HG03135 (cell line): ENCODE measurements around the gene CLNS1A.
"Not testable (repeated sequence)": the region's sequence is repeated elsewhere in the genome, so short reads cannot be mapped to it uniquely, and the experiment has no call there.

Experiments
- ATAC-seq: cut with Tn5 transposase; IDR thresholded peaks from one replicate; pipeline ENCODE4 v1.9.1; 2021; ENCODE audit warnings: mild to moderate bottlenecking, moderate library complexity; ENCODE audit not compliant: unreplicated experiment

The CLNS1A gene, protein sequence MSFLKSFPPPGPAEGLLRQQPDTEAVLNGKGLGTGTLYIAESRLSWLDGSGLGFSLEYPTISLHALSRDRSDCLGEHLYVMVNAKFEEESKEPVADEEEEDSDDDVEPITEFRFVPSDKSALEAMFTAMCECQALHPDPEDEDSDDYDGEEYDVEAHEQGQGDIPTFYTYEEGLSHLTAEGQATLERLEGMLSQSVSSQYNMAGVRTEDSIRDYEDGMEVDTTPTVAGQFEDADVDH

DNA sequence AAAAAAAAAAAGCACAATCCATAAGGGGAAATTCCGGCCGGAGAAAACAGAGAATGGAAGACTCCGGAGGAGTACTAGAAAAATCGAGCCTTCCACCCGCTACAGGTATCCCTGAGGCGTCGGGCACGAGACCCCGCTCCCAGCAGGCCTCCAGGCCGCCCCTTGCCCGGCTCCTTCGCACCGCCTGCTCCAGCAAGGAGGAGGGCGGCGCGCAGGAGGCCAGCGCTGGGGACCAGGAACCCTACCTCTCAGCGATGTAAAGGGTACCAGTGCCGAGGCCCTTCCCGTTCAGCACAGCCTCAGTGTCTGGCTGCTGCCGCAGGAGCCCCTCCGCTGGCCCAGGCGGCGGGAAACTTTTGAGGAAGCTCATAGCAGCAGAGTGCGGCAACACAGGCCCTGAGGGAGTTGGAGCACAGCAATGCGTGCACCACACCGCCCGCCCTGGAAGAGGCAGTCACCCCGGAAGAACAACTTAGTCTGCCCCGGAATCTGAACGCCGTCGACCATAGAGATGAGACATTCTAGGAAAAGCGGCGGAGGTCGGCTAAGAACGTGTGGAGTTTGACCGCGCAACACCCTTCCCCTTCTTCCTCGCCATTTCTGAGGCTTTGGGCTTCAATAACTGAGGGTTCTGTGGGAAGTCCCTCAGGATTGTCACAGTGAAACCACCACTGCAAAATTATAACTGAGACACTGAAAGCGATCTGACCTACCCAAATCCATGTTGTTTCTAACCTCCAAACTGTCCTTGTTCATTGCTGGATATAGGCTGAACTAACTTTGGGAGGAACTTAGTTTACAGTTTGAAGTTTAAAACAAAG, at the start of gene CLNS1A:
Gene CLNS1A, minus strand, starts transcription at position 450 of the 821 bp plus-strand sequence. Its CDS starts 80 bp downstream, at position 370.
- ATAC-seq = peak; percentile 95

DNA sequence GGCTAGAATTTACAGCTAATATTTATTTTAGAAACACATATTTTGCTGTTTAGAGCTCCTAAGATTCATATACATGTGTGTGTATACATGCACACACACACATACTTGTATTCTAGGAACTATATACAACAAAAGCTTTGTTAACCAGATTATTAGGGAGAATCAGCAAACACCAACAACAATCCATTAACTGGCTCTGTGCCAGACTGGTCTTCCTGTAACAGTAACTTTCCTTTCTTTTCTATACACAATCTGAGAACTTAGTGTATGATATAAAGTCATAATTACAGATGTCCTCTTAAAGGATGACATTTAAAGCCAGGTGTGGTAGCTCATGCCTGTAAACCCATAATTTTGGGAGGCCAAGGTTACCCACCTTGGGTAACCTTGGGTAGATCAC, 49.5 kb upstream of the CLNS1A start:
- ATAC-seq = no peak

DNA sequence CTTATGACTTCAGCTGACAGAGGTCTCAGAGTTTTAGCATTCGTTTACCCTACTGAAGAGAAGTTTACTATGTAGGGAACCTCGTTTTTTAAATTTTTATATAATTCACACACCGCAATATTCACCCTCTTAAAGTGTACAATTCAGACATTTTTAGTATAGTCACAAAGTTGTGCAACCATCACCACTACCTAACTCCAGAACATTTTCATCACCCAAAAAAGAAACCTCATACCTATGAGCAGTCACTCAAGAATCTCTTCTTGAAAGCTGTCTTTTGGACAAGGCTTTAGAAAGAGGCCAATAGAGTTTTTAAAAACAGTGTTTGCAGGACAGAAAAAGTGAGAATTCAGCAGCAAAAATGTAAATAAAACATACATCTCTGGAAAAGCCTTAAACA, 39.5 kb upstream of the CLNS1A start:
- ATAC-seq = no peak

DNA sequence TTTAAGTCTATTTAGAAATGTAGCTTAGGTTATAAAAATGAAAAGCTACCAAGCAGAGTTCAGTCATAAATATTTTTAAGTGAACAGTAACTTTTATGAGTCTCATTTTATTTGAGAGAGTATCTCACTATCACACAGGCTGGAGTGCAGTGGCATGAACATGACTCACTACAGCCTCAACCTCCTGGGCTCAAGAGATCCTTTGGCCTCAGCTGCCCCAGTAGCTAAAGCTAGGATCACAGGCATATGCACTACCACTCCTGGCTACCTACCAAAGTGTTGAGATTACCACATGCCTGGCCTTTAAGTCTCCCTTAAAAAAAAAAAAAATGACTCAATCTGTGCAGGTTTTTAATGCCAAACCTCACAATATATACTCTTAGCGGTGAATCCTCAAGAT, 34.7 kb upstream of the CLNS1A start:
- no peak for ATAC-seq

DNA sequence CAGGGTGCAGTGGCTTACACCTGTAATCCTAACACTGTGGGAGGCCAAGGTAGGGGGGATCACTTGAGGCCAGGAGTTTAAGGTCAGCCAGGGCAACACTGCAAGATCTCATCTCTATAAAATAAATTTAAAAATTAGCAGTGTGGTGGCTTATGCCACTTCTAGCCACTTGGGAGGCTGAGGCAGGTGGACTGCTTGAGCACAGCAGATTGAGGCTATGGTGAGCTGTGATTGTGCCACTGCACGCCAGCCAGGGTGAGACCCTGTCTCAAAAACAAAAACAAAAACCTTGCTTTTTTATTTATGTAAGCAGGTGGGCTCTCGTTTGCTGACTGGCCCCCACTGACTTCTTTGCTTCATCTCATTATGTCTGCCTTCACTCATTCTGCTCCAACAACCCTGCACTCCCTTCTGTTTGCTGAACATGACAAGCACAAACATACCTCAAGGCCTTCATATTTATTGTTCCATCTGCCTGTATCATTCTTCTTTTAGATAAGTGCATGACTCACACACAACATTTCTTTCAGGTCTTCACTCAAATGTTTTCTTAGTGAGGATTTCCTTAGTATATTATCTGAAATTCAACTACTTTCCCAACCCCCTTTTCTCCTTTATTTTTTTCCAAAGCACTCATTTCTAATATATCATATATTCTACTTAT, 32.4 kb upstream of the CLNS1A start:
- ATAC-seq = no peak

DNA sequence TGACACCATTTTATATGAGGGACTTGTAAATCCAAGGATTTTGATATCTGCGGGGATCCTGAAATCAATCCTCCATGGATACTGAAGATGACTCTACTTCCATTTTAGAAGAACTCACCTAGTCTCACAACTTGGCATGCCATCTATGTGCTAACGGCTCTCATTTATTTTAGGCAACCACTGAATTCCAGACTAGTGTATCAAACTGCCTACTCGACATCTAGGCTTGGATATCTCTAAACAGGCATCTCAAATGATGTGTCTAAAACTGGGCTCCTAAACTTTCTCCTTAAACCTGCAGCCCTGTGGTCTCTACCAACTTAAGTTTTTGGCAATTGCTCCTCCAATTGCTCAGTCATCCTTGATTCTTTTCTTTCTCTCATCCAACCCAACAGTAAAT, 31.2 kb upstream of the CLNS1A start:
- no peak for ATAC-seq

DNA sequence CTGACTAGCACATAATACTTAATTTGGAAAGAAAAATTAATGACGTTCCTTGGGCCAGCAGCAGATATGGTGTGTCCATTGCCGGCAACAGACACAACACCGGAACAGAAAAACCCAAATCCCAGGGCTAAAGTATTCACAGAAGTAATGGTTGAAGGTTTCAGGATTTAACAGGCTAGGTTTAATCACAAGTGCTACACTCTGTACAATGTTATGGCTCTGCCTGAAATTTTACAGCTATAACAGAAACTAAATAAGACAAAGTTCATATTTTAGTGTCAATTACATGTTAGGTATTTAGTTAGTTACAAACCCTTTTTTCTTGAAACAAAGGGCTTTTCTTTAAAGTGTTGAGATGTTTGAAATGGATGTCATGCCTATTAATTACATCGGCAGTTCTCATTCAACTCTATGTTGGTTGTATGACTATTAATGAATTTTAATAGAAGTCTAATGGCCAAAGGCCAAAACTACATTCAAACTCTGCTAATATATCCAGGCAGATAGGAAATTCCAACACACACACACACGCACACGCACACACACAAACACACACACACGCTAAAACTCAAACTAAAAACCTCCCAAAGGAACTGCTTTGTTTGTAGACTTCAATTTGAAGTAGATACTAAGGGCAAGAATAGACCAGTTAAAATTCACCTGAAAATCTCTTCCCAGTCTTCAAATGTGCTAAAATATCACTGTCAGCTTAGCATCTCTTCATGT, 27.8 kb upstream of the CLNS1A start:
- no peak for ATAC-seq

DNA sequence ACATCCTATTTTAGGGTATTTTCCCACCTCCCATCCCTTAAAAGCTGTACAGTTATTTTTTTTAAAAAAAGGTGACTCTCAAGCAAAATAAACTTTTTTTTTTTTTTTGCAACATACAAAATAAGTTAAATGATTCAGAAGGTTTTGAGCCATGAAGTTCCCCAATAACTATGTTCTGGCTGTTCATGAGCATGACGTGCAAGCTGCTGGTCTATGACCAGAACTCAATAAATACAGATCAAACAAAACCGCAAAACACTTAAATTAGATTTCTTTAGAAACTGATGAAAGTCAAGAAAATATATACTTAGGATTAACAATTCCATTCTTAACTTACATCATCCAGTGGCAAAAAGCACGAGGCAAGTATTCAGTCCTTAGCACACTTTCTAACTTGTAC, 24.1 kb upstream of the CLNS1A start:
- no peak for ATAC-seq

DNA sequence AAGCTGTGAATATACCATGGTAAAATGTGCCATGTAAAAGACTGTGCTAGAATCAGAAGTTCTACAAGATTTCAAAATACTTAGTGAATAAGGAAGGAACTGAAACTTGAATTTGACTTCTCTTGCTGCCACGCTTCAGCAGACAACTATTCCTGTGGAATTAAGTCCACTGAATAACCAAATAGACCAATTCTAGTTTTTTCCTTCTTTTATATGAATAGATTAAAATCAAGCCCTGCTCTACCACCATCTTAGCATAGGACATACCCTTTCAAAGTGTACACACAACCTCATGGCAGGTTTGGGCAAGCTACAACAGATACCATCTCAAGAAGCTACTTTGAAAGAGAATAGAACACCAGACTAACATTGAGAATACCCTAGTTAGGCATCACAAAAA, 23.4 kb upstream of the CLNS1A start:
- ATAC-seq = no peak

DNA sequence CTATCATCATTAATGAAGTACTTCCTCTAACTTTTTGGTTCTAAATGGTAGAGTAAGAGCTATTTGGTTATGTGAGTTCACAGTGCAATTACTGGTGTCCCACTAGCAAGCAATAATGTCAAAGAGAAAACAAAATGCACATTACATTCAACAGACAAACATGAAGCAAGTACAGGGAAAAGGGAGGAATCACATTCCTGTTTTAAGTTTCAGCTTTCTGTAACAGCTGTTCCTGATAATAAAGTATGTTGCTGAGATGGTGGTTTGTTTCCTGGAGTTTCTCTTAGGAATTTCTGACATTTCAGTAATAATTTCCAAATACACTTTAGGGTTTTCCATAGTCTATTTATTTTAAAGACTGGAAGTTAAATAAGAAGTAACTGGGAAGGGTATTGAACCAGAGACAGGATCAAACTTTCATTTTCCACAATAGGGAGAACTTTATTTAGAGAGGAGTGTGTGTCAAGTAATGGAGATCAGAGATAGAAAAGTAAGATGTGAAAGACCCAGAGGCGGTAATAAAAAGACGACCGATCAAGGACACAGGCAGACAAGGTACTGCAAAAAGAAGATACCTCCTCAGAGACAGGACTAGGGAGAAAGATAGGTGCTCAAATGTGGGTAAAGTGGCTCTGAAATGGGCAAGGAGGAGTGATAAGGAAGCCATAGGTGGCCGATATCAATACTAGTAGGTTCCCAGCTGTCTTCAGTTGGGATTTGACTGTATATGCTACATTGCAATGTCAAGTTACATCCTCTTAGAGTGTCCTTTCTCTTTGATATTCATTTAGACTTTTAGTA, 20.8 kb upstream of the CLNS1A start:
- ATAC-seq = no peak

DNA sequence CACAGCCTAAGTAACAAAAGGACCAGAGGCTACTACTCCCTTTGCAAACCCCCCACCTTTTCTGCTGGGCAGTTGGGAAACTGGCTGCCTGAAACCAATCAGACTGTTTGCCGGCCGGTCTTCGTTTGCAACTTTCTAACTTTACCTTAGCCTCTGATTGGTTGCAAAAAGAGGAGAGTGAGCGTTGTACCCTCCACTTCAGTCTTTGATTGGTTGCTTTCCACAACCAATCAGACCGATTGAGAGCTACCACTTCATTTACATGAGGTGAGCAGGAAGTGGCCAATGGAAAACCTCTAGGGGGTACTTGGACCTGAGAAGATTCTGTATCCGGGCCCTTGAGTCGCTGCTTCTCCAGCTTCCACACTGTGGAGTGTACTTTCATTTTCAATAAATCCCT, 18.8 kb upstream of the CLNS1A start:
- ATAC-seq = no peak

DNA sequence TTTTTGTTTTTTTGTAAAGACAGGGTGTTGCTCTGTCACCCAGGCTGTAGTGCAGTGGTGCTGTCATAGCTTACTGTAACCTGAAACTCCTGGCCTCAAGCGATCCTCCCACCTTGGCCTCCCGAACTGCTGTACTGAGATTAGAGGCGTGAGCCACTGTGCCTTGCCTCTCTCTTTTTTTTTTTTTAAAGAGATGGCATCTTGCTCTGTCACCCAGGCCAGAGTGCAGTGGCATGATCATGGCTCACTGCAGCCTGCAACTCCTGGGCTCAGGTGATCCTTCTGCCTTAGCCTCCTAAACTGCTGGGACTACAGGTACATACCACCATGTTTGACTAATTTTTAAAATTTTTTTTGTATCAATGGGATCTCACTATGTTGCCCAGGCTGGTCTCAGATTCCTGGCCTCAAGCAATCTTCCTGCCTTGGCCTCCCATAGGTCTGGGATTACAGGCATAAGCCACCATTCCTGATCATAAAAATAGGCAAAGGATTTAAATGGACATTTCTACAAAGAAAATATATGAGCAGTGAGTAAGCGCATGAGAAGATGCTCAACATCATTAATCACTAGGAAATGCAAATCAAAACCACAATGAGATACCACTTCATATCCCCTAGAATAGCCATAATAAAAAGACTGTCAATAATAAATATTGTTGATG, 17.3 kb upstream of the CLNS1A start:
- ATAC-seq = no peak

DNA sequence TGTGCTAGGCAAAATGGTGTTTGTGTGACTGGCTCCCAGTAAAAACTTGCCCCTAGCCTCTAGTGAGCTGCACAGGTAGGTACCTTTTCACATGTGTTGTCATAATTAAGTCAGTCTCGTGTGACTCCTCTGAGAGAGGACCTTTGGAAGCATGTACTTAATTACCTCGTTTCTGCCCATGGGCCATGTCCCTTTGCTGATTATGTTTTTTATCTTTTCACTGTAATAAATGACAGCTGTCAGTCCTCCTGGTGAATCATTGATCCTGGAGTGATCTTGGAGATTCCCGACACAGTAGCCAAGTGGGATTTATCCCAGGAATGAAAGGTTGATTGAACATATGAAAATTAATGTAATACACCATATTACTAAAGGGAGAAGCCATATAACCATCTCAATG, 12.5 kb upstream of the CLNS1A start:
- ATAC-seq = no peak

DNA sequence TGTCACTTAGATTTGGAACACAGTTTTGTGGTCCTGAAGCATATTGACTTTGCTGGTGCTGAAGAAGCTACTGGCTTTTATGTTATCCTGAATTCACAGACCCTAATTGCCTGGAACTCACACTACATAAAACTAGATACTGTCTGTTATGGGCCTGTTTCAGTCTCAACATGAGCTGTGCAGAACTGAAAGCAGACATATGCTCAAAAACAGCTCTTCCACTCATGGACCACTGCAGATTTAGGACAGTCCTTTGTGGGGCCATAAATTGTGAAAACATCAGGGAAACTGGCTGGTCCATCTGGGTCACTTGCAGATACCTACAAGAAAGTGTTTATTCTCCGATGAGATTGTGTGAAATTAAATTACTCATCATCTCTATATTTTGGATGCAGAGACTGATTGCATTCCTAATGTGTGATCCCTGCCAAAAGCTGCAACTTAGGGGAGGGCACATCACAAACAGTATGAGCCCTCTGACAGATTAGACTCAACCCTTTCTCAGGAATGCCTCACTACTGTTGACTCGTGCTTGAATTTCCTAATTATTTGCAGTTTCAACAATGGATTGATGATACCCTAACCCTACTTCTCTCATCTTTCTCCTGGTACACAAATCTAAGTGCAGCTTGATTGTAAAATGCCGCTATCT, 10.2 kb upstream of the CLNS1A start:
- ATAC-seq = no peak

DNA sequence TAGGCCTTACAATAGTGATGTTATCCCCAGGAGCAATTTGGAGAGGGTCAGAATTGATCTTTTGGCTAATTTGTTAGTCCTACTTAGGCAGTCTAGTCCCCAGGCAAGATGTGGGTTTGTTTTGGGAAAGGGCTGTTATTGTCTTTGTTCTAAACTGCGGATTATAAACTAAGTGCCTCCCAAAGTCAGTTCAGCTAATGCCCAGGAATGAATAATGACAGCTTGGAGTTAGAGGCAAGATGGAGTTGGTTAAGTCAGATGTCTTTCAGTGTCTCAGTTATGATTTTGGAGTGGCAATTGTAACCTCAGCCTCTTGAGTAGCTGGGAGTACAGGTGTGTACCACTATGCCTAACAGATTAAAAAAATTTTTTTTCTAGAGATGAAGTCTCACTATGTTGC, 7.3 kb upstream of the CLNS1A start:
- no peak for ATAC-seq

DNA sequence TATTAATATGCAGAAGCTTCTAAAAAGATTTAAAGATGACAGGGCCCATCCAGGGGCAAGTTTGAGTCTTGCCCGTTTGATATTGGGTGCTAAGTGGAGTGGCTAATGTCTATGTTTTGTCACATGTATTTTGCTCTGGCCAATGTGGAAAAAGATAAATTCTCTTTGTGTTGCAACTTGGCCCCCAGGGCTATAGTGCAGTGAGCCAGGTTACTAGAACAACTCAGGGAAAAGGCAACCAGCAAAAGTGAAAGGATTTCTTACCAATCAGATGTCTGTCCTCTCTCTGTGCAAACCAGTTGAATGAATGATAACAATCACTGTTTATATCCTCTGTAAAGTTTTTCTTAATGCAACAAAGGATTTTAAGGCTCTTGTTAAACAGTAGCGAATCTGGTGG, 4.6 kb upstream of the CLNS1A start:
- no peak for ATAC-seq

DNA sequence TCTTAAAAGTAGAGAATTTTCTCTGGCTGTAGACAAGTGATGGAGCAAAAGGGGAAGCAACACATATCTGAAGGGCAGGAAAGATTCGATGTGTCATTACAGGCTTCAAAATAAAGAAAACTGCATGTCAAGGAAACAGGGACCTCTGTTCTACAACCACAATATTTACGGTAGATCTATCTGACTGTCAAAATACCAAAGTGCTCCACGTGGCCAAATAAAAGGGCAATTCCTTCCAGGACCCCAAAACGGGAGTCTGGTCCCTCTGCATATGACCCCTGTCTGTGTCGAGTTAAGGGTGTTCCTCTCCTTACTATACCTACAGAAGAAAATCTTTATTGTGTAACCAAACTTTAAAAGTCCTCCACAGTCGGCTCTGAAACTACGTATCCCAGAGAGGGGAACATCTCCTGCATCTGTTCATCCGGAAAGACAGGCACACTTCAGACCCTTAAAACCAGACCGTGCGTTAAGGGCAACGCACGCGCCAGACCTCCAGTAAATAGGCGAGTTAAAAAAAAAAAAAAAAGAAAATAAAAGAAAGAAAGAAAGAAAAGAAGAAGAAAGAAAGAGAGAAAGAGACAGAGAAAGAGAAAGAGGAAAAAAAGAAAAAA, 756 bp downstream of the CLNS1A start:
- ATAC-seq = no peak

DNA sequence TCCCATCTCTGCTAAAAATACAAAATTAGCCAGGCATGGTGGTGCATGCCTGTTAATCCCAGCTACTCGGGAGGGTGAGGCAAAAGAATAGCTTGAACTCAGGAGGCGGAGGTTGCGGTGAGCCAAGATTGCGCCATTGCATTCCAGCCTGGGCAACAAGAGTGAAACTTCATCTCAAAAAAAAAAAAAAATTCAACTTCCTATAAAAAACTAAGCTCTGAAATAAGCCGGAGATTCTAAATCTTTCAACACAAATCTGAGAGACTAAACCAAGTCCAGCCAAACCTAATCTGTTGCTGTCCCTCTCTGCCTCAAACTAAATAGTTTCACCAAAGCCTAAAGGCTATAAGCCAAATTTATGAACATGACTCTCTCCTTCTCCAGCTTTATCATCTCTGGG, 3.7 kb downstream of the CLNS1A start:
- ATAC-seq = not testable (repeated sequence)

DNA sequence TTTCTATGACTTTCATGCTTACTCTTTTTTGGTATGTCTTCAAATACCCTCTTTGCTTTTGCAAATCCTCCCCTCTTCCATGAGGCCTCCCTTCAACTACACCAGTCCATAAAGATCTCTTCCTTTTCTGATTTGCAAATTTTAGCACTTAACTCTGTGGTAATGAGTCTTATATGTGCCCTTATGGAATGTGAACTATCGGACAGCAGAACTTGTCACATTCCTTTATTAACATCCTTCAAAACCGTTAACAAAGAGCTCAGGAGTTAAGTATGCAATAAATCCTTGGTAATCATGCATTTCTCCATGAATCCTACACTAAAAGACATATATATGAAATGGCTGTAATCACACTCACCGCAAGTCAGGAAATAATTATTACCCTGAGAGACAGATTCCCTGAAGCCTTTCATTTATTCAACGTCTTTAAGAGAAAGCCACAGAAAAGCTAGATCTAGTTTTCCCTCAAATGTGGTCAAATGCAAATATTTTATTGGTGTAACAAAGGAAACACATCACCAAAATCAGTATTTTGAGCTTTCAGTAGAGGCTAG, 7.4 kb downstream of the CLNS1A start:
- ATAC-seq = no peak
